A549 (cell line): ENCODE data around the gene LAGE3.

Experiments
- FOSL2 ChIP-seq, 2 experiments: fragments of 450-650 bp in 1 of 2; fragments of >200 bp in 1 of 2; sonication (Bioruptor Twin) in 1 of 2; formaldehyde crosslinking; IDR thresholded peaks; 2 replicates each; pipeline versions ENCODE4 v1.5.0 to v1.6.1; 2016 to 2020; ENCODE audit warnings: mild to moderate bottlenecking in 1 of 2, moderate library complexity in 1 of 2
- POLR2A ChIP-seq: IDR thresholded peaks from 2 replicates; pipeline ENCODE4 v1.6.1; 2012; ENCODE audit warnings: mild to moderate bottlenecking, low read length

- TF ChIP-seq POLR2A (no peak), FOSL2 (IDR thresholded peaks at IDR 0.05) (no peak), FOSL2 (CRISPR knock-in tag; IDR thresholded peaks at IDR 0.05) (no peak)
Measured at GRCh38 chrX:154483325-154483724, 4.2 kb upstream of the LAGE3 start.
